ENCODE results near the gene MBLAC2.

DNA sequence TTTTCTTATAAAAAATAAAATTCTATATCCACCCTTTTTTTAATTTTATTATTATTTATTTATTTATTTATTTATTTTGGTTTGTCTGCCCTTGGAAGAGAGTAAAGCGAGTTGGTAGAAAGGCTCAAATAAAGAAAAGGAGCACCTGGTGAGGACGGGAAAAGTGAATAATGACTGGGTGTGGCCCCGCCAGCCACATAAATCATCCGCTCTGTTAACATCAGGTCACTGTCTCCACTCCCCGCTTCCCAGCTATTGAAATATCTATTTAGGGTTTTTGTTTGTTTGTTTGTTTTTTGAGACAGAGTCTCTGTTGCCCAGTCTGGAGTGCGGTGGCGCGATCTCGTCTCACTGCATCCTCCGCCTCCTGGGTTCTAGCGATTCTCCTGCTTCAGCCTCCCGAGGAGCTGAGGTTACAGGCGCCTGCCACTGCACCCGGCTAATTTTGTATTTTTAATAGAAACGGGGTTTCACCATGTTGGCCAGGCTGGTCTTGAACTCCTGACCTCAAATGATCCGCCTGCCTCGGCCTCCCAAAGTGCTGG is 937 bp upstream of the MBLAC2 start:
- TF ChIP-seq, protein P1, sequence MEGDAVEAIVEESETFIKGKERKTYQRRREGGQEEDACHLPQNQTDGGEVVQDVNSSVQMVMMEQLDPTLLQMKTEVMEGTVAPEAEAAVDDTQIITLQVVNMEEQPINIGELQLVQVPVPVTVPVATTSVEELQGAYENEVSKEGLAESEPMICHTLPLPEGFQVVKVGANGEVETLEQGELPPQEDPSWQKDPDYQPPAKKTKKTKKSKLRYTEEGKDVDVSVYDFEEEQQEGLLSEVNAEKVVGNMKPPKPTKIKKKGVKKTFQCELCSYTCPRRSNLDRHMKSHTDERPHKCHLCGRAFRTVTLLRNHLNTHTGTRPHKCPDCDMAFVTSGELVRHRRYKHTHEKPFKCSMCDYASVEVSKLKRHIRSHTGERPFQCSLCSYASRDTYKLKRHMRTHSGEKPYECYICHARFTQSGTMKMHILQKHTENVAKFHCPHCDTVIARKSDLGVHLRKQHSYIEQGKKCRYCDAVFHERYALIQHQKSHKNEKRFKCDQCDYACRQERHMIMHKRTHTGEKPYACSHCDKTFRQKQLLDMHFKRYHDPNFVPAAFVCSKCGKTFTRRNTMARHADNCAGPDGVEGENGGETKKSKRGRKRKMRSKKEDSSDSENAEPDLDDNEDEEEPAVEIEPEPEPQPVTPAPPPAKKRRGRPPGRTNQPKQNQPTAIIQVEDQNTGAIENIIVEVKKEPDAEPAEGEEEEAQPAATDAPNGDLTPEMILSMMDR (IDR thresholded peaks at IDR 0.05 in 2 of 3, conservative IDR thresholded peaks at IDR 0.05 in 1 of 3; ENCODE audit: borderline replicate concordance in 1 of 3, insufficient read depth in 1 of 3, low read depth in 2 of 3, low read length in 2 of 3), result no peak
- TF ChIP-seq, protein P2, sequence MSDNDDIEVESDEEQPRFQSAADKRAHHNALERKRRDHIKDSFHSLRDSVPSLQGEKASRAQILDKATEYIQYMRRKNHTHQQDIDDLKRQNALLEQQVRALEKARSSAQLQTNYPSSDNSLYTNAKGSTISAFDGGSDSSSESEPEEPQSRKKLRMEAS (IDR thresholded peaks at IDR 0.05), result no peak
- TF ChIP-seq POLR2AphosphoS5 (IDR thresholded peaks at IDR 0.05; ENCODE audit: low read depth, low read length) (no peak), EGR1 (IDR thresholded peaks at IDR 0.05; ENCODE audit: low read depth) (no peak), ZNF274 (IDR thresholded peaks at IDR 0.05; ENCODE audit: low read depth, low read length) (no peak), EZH2phosphoT487 (IDR thresholded peaks at IDR 0.05; ENCODE audit: borderline replicate concordance) (no peak), SP1 (IDR thresholded peaks at IDR 0.05; ENCODE audit: low read depth) (no peak), ELF1 (IDR thresholded peaks at IDR 0.05; ENCODE audit: borderline replicate concordance, low read depth) (no peak)
- TF ChIP-seq, protein P3, sequence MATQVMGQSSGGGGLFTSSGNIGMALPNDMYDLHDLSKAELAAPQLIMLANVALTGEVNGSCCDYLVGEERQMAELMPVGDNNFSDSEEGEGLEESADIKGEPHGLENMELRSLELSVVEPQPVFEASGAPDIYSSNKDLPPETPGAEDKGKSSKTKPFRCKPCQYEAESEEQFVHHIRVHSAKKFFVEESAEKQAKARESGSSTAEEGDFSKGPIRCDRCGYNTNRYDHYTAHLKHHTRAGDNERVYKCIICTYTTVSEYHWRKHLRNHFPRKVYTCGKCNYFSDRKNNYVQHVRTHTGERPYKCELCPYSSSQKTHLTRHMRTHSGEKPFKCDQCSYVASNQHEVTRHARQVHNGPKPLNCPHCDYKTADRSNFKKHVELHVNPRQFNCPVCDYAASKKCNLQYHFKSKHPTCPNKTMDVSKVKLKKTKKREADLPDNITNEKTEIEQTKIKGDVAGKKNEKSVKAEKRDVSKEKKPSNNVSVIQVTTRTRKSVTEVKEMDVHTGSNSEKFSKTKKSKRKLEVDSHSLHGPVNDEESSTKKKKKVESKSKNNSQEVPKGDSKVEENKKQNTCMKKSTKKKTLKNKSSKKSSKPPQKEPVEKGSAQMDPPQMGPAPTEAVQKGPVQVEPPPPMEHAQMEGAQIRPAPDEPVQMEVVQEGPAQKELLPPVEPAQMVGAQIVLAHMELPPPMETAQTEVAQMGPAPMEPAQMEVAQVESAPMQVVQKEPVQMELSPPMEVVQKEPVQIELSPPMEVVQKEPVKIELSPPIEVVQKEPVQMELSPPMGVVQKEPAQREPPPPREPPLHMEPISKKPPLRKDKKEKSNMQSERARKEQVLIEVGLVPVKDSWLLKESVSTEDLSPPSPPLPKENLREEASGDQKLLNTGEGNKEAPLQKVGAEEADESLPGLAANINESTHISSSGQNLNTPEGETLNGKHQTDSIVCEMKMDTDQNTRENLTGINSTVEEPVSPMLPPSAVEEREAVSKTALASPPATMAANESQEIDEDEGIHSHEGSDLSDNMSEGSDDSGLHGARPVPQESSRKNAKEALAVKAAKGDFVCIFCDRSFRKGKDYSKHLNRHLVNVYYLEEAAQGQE (IDR thresholded peaks at IDR 0.05; ENCODE audit: low read depth), result no peak
